Endothelial cell of umbilical vein (primary cell): Measurements from ENCODE around the gene DSCAML1.

Source experiments
- CTCF ChIP-seq, 2 donors: IDR thresholded peaks; 1 replicate in 1 of 2; 2 replicates in 1 of 2; pipeline ENCODE4 v1.5.1; 2011; ENCODE audit warnings: low read length in 2 of 2, mild to moderate bottlenecking in 2 of 2, moderate library complexity in 2 of 2, control low read depth in 1 of 2, inconsistent platforms in 1 of 2, low read depth in 1 of 2; ENCODE audit not compliant: insufficient read depth in 1 of 2; ENCODE audit errors: extremely low read depth in 1 of 2
- EZH2 ChIP-seq: IDR thresholded peaks from 2 replicates; pipeline ENCODE4 v1.6.1; 2012; ENCODE audit warnings: borderline replicate concordance, low read depth, mild to moderate bottlenecking, moderate library complexity, low read length, inconsistent platforms; ENCODE audit not compliant: severe bottlenecking
- JUN ChIP-seq: IDR thresholded peaks from 2 replicates; pipeline ENCODE4 v1.6.1; 2011; ENCODE audit warnings: borderline replicate concordance, low read depth; ENCODE audit not compliant: insufficient read length, insufficient read depth
- POLR2A ChIP-seq: IDR thresholded peaks from 2 replicates; pipeline ENCODE4 v1.6.1; 2012; ENCODE audit warnings: low read depth, mild to moderate bottlenecking, control low read depth, low read length
- POLR2AphosphoS5 ChIP-seq: IDR thresholded peaks from 2 replicates; pipeline ENCODE4 v1.6.1; 2012; ENCODE audit warnings: low read depth, mild to moderate bottlenecking, control low read depth, low read length, moderate library complexity; ENCODE audit not compliant: insufficient read depth
- TF ChIP-seq, protein P1 (sequence below): IDR thresholded peaks from 2 replicates; pipeline ENCODE4 v1.6.1; 2011; ENCODE audit not compliant: insufficient read depth, insufficient read length

GRCh38 chr11:117380676-117381075 is 416.3 kb downstream of the DSCAML1 start:
- TF ChIP-seq CTCF (IDR thresholded peaks at IDR 0.05; ENCODE audit: extremely low read depth in 1 of 2, insufficient read depth in 1 of 2, low read depth in 1 of 2, low read length in 2 of 2), result no peak
- TF ChIP-seq POLR2A, result no peak
- TF ChIP-seq POLR2AphosphoS5, result no peak
- no peak for TF ChIP-seq EZH2
- TF ChIP-seq JUN, result no peak
- TF ChIP-seq, protein P1, sequence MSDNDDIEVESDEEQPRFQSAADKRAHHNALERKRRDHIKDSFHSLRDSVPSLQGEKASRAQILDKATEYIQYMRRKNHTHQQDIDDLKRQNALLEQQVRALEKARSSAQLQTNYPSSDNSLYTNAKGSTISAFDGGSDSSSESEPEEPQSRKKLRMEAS, result no peak
